ENCODE data around the gene BMP2K.

BMP2K gene

DNA sequence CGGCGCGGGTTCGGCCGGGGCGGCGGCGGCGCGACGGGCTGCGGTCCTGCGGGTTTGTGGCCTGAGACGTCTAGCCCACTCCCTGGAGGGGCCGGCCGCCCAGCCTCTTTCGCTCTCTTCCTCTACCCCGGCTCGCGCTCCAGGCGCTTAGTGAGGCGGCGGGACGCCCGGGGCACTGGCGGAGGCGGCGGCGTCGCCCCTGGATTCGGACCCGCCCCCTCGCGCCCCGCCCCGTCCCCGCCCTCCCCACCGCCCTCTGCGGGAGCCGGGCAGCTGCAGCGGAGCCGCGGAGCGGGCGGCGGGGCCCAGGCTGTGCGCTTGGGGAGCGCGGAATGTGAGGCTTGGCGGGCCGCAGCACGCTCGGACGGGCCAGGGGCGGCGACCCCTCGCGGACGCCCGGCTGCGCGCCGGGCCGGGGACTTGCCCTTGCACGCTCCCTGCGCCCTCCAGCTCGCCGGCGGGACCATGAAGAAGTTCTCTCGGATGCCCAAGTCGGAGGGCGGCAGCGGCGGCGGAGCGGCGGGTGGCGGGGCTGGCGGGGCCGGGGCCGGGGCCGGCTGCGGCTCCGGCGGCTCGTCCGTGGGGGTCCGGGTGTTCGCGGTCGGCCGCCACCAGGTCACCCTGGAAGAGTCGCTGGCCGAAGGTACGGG lies at the start of gene BMP2K:
Gene BMP2K, plus strand, starts transcription at position 272 of the 650 bp plus-strand sequence. Its CDS starts 194 bp downstream, at position 466.
- ATAC-seq = peak; percentile 80 to 85

DNA sequence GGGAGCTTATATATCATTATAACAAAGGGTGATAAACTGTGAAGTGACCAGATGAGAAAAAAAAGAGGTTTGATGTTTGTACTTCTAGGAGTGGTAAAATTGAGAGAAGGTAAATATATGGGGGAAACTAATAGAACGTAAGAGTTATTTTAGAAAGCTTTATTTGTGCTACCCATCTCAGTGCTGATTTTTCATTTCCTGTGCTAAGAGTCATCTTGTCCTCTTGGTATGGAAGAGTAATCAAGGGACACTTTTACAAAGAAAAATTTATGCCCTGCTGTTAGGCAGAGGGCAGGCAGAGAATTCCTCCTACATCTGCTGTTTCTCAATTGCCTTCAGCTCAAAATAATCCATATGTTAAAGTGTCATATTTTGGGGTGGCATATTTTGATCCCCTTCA lies 49.6 kb upstream of the BMP2K start:
- ATAC-seq = no peak

DNA sequence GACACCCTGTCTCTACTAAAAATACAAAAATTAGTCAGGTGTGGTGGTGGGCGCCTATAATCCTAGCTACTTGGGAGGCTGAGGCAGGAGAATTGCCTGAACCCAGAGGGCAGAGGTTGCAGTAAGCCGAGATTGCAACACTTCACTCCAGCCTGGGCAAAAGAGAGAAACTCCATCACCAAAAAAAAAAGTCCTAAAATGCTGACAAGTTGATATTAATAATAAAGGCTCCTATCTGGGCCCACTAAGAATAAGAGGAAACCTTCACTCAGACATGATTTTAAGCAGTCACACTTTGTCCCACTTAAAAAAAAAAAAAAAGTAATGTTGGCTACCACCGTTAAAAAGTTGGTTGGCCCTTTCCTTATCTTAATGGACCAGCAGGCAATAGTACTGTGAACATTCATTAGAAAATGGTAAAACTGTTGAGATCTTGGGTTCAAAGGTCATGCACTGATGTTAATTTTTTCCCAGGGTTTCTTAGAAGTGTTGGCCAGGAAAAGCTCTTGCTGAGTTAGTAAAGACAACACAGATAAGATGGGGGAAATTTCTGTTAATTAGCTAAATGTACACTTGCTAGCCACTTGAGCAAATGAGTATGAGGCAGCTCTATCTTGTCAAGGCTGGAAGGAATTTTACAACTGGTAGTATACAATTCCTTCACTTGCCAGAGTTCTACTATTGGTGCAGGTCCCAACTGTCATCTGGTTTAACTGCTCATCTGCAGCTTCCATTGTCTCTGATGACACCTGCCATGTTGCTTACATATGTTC lies 43.6 kb upstream of the BMP2K start:
- ATAC-seq = no peak

DNA sequence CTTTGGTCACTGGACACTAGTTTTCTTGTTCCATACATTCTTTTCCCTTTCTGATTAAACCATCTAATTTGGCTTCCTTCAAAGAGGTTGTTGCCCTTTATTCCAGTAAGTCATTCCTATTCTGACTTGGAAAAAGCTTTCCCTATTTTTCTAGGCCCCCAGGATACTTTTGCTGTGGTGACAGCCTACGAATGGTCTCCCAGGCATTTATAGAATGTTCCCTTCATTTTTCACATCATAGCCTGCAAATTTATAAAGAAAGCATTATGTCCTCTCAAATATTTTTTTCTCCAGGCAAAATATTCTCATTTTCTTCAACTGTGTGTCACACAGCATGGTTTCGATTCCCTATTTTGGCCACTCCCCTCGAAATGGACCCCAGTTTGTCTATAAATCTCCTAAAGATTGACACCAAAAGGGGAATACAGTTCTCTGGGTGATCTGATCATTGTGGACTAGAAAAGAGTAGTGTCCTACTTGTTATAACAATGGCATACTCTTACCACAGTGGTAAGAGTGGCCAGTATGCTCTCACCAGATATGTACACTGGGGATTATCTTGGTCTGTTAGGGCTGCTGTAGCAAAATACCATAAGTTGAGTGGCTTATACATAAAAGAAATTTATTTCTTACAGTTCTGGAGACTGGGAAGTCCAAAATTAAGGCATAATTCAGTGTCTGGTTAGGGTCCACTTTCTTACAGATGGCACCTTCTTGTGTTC lies 41.5 kb upstream of the BMP2K start:
- ATAC-seq = no peak

DNA sequence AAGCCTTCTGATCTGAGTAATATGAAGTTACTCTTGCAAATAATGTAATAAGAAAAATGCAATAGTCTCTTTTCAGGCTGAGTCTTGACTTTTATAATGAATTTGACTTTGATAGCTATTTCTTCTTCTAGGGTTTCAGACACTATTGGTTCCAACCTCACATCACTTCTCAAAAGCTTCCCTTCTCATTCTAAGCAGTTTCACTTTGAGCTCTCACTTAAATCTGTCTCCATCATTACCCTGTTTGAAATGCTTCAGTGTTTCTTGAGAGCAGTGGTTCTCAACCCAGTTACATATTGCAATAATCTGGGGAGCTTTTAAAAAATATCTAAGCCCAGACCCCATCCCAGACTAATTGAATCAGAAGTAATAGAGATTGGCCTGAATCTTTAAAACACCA lies 40.5 kb upstream of the BMP2K start:
- no peak for ATAC-seq

DNA sequence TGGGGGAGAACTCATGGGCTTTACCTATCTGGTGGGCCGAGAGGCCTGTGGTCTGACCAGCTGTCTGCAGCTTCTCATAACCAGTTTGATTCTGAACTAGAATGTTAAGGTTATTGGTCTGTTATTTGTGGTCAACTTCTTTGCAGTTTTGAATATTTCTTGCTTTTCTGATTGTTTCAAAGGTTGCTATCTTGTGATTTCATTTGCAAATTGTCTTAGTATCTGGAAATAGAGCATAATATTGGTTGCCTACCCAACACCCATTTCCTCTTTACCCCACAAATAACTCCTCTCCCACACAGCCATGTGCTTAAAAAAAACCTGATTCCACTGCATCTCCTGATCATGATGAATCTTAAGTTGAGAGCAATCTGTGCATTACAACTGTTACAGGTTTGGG lies 39.1 kb upstream of the BMP2K start:
- ATAC-seq = no peak

DNA sequence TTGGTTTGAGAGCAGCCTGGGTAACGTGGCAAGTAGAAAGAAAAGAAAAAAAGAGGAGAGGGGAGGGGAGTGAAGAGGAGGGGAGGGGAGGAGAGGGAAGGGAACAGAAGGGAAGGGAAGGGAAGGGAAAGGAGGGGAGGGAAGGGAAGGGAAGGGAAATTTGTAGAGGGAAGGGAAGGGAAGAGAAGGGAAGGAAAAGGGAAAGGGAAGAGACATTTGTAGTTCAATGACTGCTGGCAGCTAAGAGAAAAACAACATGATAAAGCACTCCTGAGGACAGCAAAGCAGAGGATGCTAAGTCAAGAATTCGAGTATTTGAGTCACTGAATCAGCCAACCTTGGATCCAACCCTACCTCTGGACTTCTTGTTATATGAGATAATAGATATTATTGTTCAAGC lies 38.2 kb upstream of the BMP2K start:
- no peak for ATAC-seq

DNA sequence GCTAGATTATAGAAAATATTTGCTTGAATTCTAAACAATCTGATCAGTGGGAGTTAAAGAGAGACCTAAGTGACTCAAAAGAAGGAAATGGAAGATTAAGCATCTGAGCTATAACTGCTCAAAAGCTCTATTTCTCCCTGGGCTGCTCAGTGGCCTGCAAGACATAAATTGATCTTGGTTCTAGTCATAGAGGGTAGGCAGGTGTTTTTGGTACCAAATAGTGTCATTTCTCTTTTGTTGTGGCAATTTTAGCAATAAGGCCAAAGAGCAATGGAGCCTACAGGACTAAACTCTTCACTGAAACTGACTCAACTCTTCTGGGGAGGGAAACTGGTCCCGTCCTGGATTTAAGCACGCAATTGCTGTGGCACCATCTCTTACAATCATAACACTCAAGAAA lies 33.9 kb upstream of the BMP2K start:
- ATAC-seq = no peak

DNA sequence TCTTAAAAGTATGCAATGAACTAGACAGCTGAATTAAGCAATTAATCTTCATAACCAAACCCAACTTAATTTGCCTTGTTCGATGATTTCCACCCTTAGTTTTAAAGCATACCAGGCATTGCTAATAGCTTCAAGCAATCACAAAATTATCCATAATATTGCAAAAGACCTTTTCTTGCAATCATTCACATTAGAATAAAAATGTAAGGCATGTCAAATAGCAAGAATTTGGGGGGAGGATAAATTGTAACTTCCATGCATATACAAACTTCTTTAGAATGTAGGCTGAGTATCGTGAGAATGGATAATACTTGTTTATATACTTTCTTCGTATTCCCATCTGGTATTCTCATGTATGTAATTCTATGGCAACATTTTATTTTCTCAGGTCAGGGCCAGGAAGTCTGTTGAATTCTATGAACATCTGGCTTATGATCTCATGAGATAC lies 28.7 kb upstream of the BMP2K start:
- ATAC-seq = no peak

DNA sequence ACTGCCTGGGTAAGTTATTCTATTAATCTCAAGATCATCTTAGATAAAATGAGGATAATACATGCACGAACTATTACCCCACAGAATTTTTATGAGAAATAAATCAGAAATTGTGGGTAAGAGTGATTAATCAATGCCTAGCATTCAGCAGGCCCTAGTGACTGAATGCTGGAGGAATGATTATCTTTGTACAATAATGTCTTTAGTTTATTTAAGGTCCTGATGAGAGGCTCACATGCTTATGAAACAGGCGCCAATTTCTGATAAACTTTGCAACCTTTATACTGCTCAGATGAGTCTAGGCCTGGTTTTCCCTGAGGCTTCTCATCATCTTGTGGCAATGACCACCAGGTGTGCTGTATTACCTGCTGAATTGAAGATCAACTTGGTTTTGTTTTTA lies 27.8 kb upstream of the BMP2K start:
- ATAC-seq = no peak

DNA sequence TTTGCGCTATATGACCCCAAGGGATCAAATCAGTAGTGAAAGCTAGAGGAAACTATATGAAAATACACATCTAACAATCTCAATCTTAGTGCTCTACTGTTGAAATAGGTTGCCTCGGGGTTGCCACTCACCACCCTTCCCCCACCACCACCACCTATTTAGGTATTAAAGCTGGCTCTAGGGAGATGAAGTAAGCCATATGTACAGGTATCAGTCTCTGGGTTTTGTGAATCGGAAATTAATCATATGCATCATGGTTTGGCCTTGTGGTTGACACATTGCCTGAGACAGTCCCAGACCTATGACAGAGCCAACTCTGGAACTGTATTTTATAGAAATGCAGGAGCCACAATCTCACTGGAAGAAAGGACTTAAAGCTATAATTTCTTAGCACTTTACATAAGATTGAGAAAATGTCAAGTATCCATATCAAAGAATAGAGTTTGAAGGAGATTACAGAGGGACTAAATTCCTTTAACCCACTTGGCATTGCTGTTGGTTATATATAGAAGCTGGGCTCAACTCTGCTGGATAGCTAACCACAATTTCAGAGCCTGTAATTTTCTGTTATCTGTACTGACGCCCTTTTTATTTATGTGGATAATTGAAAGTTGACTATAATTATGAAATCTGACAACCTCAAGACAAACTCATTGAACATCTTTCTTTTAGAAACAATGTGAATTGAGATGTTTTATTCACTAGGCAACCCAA lies 26.7 kb upstream of the BMP2K start:
- peak; percentile 44 to 54 for ATAC-seq

DNA sequence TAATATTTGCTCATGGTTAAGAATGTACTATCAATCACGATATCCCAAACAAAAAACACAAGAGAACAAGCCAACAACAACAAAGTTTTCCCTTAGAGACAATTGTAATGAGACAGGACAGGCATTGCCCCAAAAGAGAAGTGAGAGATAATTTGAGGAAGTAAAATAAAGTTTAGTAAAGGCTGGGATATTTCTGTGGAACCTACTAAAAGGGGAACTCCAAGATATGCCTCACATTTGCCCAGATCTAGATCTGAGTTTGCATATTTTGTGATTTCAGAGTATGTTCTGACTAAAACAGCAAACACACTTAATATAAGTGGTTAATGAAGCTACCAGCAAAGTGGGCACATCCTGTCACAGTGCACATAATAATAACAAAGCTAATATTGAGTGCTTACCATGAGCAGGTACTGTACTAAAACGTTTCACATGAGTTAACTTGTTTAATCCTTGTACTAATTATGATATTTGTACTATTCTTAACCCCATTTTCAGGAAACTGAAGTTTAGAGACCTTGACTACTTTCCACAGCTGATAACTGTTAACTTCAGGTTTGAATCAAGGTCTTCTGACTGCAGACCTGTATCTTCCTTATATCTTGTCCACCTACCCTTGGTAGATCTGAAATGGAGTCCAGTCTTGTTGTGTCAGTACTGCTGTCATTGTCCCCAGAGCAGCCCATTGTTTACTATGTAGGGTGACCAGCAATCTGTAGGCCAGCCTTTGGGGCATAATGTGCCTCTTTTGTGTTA lies 26.0 kb upstream of the BMP2K start:
- peak; percentile 59 to 72 for ATAC-seq

DNA sequence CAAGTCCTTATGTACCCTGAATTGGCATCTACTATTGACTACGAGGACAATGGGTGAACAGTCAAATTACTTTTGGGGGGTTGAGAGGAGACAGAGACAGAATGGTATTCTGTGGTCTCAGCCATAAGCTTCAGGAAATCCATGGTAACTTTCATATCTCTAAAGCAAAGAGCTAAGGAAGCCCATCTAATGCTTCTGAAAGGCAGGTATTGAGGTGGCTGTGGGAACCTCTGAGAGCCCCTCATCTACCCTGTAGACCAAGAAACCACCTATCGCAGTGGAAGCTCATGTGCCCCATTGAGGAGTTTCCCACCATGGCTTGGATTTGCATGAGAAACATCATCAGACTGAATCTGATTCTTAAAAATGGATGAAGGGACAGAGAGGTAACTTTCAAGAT lies 23.1 kb upstream of the BMP2K start:
- no peak for ATAC-seq

DNA sequence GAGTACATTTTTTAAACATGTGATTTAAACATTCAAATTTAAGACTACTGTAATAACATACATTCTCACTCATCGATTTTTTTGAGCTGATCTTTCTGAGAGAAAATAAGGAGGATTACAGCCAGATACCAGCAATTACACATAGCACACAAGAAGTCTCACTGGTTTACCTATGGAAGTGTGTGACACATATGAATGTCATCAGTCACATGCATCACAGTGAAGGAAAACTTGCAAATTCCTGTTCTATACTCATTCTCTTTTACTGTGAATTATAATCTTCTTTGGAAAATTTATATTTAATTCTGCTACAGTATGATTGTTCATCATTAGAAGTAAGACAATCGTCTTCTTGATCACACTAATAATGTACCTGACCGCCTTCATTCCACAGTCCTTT lies 21.3 kb upstream of the BMP2K start:
- no peak for ATAC-seq

DNA sequence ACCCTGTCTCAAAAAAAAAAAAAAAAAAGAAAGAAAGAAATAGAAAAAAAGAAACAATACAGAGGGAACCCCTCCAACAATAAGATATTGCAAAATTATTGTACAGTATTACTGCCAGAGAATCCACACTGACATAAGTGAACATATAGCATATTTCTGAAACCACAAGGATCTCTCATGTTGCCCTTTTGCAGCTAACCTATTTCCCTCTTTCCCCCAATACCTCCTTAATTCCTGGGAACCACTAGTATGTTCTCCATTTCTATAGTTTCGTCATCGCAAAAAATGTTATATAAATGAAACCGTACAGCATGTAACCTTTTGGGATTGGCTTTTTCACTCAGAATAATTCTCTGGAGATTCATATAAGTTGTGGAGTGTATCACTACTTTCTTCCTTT lies 20.0 kb upstream of the BMP2K start:
- ATAC-seq = no peak

DNA sequence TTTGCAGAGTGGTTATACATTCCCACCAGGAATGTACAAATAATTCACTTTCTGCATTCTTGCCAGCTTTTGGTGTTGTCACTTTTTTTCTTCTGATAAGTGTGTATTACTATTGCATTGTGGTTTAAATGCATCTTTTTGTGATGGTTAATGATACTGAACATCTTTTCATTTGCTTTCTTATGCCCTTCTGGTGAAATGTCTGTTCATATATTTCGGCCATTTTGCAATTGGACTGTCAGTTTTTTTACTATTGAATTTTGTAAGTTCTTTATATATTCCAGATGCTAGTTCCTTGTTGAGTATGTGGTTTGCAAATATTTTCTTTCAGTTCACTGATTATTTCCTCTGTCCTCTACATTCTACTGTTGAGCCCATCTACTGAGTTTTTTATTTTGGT lies 19.4 kb upstream of the BMP2K start:
- no peak for ATAC-seq

DNA sequence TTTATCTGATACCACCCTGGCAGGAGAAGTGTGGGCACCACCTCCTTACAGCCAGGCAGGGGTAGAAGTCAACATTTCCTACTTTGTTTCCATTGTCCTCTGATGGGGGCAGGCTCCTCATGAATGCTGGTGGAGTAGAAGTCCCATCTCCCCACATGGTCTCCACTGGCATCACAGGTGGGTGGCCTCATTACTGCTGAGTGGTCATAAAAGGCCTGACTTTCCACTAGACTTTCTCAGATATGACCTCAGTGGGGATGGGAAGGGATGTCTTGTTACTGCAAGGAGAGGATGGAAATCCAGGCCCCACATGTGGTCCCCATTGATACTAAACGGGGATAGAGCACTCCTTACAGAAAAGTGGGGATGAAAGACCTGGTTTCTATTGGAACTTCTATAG lies 18.6 kb upstream of the BMP2K start:
- no peak for ATAC-seq

DNA sequence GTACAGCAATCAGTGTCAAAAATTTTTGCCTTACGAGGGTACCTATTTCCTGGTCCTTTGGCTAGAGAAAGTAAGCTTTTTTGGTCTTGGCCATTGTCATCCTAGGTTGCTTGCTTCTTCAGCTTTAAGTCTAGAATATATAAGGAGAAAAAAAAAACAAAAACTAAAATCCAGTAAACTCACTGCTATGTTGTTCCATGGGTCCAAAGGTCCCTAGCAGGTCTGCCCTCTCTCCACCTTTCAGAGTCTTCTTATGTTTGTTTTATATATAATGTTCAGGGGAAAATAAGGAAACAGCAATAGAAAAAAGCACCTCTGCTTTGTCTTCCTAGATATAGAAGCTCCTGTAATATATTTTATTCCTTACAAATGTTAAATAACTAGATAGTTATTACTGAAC lies 18.1 kb upstream of the BMP2K start:
- no peak for ATAC-seq

DNA sequence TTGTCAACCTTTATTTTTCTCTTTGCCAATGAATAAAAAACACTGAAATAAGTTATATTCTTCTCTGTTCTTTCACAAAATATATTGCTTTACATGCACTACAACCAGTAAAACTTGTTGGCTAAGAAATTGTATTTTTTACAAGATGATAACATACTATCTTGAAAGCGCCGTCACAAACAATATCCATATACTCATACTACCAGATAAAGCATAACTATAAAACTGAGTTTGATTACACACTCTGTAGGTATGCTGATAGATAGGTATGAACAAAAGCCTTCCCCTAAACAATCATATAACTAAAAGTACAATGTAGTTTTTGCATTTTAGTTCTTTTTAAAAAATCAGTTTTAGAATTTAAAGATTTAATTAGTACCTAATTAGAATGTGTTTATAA lies 13.6 kb upstream of the BMP2K start:
- ATAC-seq = no peak

DNA sequence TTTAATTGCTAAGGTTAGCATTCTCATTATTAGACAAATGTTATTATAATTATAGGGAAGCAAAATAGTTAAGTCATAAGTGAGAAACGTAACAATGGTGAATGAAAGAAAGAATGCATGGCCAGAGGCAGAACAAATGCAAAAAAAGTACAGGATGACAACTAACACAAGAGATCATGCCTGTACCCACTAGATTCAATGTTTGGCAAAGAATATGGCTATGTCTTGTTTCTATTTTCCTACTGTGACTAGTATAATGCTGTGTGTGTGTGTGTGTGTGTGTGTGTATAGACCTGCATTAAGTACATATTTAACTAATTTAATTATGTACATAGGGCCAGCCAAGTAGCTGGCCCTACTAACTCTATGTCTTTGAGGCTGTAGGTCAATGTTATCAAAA lies 12.9 kb upstream of the BMP2K start:
- no peak for ATAC-seq

DNA sequence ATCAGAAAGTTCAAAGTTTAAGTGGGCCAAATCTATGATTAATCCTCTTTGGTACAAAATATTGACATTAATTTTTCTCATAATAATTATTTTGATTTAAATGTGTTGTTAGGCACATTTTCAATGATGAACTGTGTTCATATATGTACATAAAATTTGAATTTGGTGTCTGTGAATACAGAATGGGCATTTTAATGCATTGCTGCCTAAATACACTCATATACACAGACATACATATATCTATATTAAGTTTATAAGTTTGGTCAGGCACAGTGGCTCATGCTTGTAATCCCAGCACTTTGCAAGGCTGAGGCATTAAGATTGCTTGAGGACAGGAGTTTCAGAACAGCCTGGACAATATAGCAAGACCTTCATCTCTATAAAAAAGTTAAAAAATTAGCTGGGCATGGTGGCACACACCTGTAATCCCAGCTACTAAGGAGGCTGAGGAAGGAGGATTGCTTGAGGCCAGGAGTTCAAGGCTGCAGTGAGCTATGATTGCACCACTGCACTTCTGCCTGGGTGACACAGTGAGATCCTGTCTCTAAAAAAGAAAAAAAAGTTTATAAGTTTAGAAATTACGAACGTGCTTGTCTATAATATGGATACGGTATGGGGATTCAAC lies 12.3 kb upstream of the BMP2K start:
- ATAC-seq = no peak

DNA sequence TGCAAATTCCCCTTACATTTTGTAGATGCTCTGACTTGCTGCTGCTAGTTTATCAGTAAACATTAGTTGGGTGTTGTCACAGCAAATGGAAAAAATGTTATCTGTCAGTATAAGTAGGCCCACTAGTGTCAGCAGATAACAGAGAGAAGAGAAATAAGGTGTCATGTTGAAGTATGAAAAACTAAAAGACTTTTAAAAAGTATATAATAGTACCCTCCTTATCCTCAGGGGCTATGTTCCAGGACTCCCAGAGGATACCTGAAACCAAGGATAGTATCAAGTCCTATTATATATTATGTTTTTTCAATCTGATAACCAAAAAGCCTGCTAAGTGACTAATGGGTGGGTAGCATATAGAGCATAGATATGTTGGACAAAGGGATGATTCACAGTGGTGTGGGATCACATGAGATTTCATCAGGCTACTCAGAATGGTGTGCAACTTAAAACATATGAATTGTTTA lies 11.6 kb upstream of the BMP2K start:
- no peak for ATAC-seq
